ENCODE data around the gene PPM1K. TPM values are rescaled to one million over a fixed set of nuclear protein-coding genes. Genes with fewer than 3 reads are reported as not detected.
"Not testable (repeated sequence)": the region's sequence is repeated elsewhere in the genome, so short reads cannot be mapped to it uniquely, and the experiment has no call there.

Gene PPM1K
- total and polyA plus RNA-seq, 4 experiments from 2014 or later: 82.2 to 84.5 (median 84.0) TPM

DNA sequence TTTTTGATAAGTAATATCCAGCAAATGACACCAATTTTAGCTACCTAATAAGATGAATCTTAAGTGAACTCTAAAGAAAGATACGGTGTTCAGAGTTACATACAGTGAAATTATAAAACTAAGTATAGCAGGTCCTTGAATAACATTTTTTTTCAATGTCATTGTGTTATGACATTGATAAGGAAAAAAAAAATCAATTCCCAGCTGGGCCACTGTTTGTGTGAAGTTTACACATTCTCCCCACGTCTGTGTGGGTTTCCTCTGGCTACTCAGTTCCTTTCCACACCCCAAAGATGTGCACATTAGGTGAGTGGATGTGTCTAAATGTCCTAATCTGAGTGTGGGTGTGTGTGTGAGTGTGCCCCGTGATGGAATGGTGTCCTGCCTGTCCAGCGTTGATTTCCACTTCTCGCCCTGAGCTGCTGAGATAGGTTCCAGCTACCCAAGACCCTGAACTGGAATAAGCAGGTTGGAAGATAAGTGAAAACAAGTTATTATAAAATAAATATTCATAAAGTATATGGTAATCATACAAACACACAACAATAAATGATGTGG lies 31.2 kb upstream of the PPM1K start:
- Mint-ChIP-seq H3K27me3 (peaks cover 3 to 5% of the 10 kb centered on the region in 2 donors), H3K4me3 (no peak overlapping the region), H3K4me1 (peaks cover 6 to 16% (median 7%) of the 10 kb centered on the region in 4 donors), H3K36me3 (no peaks in the 10 kb centered on the region), H3K27ac (no peak overlapping the region), H3K9me3 (peaks cover 0 to 11% (median 7%) of the 10 kb centered on the region in 8 donors)
- Histone ChIP-seq H3K27ac (ENCODE audit: low read depth, low read length) (no peak overlapping the region), H3K4me1 (ENCODE audit: insufficient read depth, low read length) (peaks cover 8% of the 10 kb centered on the region), H3K9me3 (ENCODE audit: control insufficient read depth in 1 of 2, low read length in 2 of 2) (no peaks in the 10 kb centered on the region), H3K36me3 (ENCODE audit: insufficient read depth, low read length) (no peaks in the 10 kb centered on the region), H3K4me3 (ENCODE audit: low read length in 2 of 2) (no peak overlapping the region), H3K27me3 (ENCODE audit: insufficient read depth, low read length) (no peaks in the 10 kb centered on the region)
- no peak for DNase-seq
- intact Hi-C loops (cut with micrococcal nuclease): no loop called here
- ChIA-PET POLR2A (ENCODE audit: partially characterized antibody) (no interaction called here), CTCF (ENCODE audit: partially characterized antibody) (no interaction called here)

- H3K27ac ChIP-seq (ENCODE audit: low read depth, low read length); H3K4me1 ChIP-seq (ENCODE audit: insufficient read depth, low read length); POLR2A ChIA-PET (ENCODE audit: partially characterized antibody); H3K36me3 ChIP-seq (ENCODE audit: insufficient read depth, low read length); DNase-seq; intact Hi-C loops (cut with micrococcal nuclease); H3K4me3 ChIP-seq (ENCODE audit: low read length in 2 of 2); H3K27me3 Mint-ChIP-seq; H3K27ac Mint-ChIP-seq; H3K36me3 Mint-ChIP-seq; H3K4me3 Mint-ChIP-seq; H3K4me1 Mint-ChIP-seq; H3K9me3 ChIP-seq (ENCODE audit: control insufficient read depth in 1 of 2, low read length in 2 of 2); H3K27me3 ChIP-seq (ENCODE audit: insufficient read depth, low read length): not testable (repeated sequence)
- H3K9me3 Mint-ChIP-seq: peaks cover 0 to 11% (median 7%) of the 10 kb centered on the region in 8 donors
- CTCF ChIA-PET (ENCODE audit: partially characterized antibody): interaction anchor here (1.0 kb wide), 1 partner anchor 9 kb away, joined by 3 read pairs; no protein-coding TSS in a partner anchor
Measured at GRCh38 chr4:88313088-88313624, 28.8 kb upstream of the PPM1K start.

DNA sequence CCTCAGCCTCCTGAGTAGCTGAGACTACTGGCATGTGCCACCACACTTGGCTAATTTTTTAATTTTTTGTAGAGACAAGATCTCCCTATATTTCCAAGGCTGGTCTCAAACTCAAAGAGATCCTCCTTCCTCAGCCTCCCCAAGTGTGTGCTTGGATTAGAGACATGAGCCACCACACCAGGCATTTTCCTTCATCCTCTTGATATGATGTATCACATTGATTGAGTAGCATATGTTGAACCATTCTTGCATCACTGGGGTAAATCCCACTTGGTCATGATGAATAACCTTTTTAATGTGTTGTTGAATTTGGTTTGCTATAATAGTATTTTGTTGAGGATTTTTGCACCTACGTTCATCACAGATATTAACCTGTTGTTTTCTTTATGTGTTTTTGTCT lies 24.2 kb upstream of the PPM1K start:
- no peaks in the 10 kb centered on the region for H3K27me3 ChIP-seq (ENCODE audit: insufficient read depth, low read length)
- no peaks in the 10 kb centered on the region for H3K9me3 ChIP-seq (ENCODE audit: control insufficient read depth in 1 of 2, low read length in 2 of 2)
- H3K4me1 ChIP-seq (ENCODE audit: insufficient read depth, low read length): no peaks in the 10 kb centered on the region
- Mint-ChIP-seq H3K9me3 (peaks cover 0 to 11% (median 7%) of the 10 kb centered on the region in 8 donors), H3K36me3 (no peaks in the 10 kb centered on the region), H3K27me3 (peaks cover 6 to 11% of the 10 kb centered on the region in 2 donors), H3K4me1 (peaks cover 0 to 2% (median 0%) of the 10 kb centered on the region in 4 donors), H3K27ac (no peak overlapping the region), H3K4me3 (no peak overlapping the region)
- DNase-seq: no peak
- H3K4me3 ChIP-seq (ENCODE audit: low read length in 2 of 2): no peak overlapping the region
- H3K27ac ChIP-seq (ENCODE audit: low read depth, low read length): no peak overlapping the region
- ChIA-PET POLR2A (ENCODE audit: partially characterized antibody) (no interaction called here), CTCF (ENCODE audit: partially characterized antibody) (no interaction called here)
- intact Hi-C loops (cut with micrococcal nuclease): no loop called here
- H3K36me3 ChIP-seq (ENCODE audit: insufficient read depth, low read length): no peaks in the 10 kb centered on the region

GRCh38 chr4:88297725-88298454 lies 13.5 kb upstream of the PPM1K start:
- ChIA-PET CTCF (ENCODE audit: partially characterized antibody) (interaction anchor here (0.8 to 1.5 kb wide), 2 partner anchors 14 to 19 kb away, joined by 4 to 5 read pairs; partner anchors contain the start of gene PPM1K), POLR2A (ENCODE audit: partially characterized antibody) (interaction anchor here (0.7 to 1.8 kb wide), 3 partner anchors 13 to 225 kb away, joined by 3 to 6 read pairs (median 3); partner anchors contain the start of gene PPM1K)
- intact Hi-C loops (cut with micrococcal nuclease): no loop called here
- Histone ChIP-seq H3K36me3 (ENCODE audit: insufficient read depth, low read length) (no peaks in the 10 kb centered on the region), H3K27ac (ENCODE audit: low read depth, low read length) (no peak overlapping the region), H3K9me3 (ENCODE audit: control insufficient read depth in 1 of 2, low read length in 2 of 2) (no peaks in the 10 kb centered on the region), H3K4me3 (ENCODE audit: low read length in 2 of 2) (no peak overlapping the region), H3K4me1 (ENCODE audit: insufficient read depth, low read length) (no peaks in the 10 kb centered on the region), H3K27me3 (ENCODE audit: insufficient read depth, low read length) (no peaks in the 10 kb centered on the region)
- peaks cover 0 to 3% (median 0%) of the 10 kb centered on the region in 4 donors for H3K4me1 Mint-ChIP-seq
- no peak for DNase-seq
- peaks cover 0 to 4% of the 10 kb centered on the region in 2 donors for H3K36me3 Mint-ChIP-seq
- H3K9me3 Mint-ChIP-seq: peaks cover 0 to 2% (median 0%) of the 10 kb centered on the region in 8 donors
- H3K4me3 Mint-ChIP-seq: no peak overlapping the region
- H3K27me3 Mint-ChIP-seq: no peaks in the 10 kb centered on the region
- no peak overlapping the region for H3K27ac Mint-ChIP-seq

DNA sequence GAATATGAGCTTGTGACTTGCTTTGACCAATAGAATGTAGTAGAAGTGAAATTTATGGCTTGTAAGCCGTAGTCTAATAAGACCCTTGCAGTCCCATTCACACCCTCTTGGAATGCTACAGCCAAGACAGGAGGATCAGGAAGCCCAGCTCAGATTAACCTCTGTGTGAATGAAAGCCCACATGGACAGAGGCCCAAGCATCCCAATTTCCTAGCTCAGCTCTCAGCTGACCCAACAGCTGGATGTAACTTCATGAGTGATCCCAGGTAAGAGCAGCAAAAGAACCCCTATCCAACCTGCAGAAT lies 12.8 kb upstream of the PPM1K start:
- intact Hi-C loops (cut with micrococcal nuclease): no loop called here
- Histone ChIP-seq H3K27ac (ENCODE audit: low read depth, low read length) (no peak overlapping the region), H3K36me3 (ENCODE audit: insufficient read depth, low read length) (no peaks in the 10 kb centered on the region), H3K9me3 (ENCODE audit: control insufficient read depth in 1 of 2, low read length in 2 of 2) (no peaks in the 10 kb centered on the region), H3K4me3 (ENCODE audit: low read length in 2 of 2) (no peak overlapping the region), H3K27me3 (ENCODE audit: insufficient read depth, low read length) (no peaks in the 10 kb centered on the region), H3K4me1 (ENCODE audit: insufficient read depth, low read length) (no peaks in the 10 kb centered on the region)
- peaks cover 0 to 3% (median 0%) of the 10 kb centered on the region in 4 donors for H3K4me1 Mint-ChIP-seq
- no peaks in the 10 kb centered on the region for H3K9me3 Mint-ChIP-seq
- DNase-seq: no peak
- H3K36me3 Mint-ChIP-seq: peaks cover 0 to 4% of the 10 kb centered on the region in 2 donors
- no peak overlapping the region for H3K4me3 Mint-ChIP-seq
- H3K27me3 Mint-ChIP-seq: no peaks in the 10 kb centered on the region
- H3K27ac Mint-ChIP-seq: no peak overlapping the region
- CTCF ChIA-PET (ENCODE audit: partially characterized antibody): interaction anchor here (1.5 kb wide), 1 partner anchor 13 kb away, joined by 4 read pairs; the partner anchor contains the start of gene PPM1K
- POLR2A ChIA-PET (ENCODE audit: partially characterized antibody): interaction anchor here (1.8 kb wide), 1 partner anchor 13 kb away, joined by 6 read pairs; the partner anchor contains the start of gene PPM1K

- H3K27me3 Mint-ChIP-seq: no peaks in the 10 kb centered on the region
- peaks cover 0 to 4% of the 10 kb centered on the region in 2 donors for H3K36me3 Mint-ChIP-seq
- no peak overlapping the region for H3K27ac Mint-ChIP-seq
- H3K4me3 Mint-ChIP-seq: no peak overlapping the region
- intact Hi-C loops (cut with micrococcal nuclease): no loop called here
- peaks cover 0 to 3% (median 0%) of the 10 kb centered on the region in 4 donors for H3K4me1 Mint-ChIP-seq
- Histone ChIP-seq H3K4me1 (ENCODE audit: insufficient read depth, low read length) (no peaks in the 10 kb centered on the region), H3K36me3 (ENCODE audit: insufficient read depth, low read length) (no peaks in the 10 kb centered on the region), H3K4me3 (ENCODE audit: low read length in 2 of 2) (no peak overlapping the region), H3K9me3 (ENCODE audit: control insufficient read depth in 1 of 2, low read length in 2 of 2) (no peaks in the 10 kb centered on the region), H3K27ac (ENCODE audit: low read depth, low read length) (no peak overlapping the region), H3K27me3 (ENCODE audit: insufficient read depth, low read length) (no peaks in the 10 kb centered on the region)
- no peaks in the 10 kb centered on the region for H3K9me3 Mint-ChIP-seq
- ChIA-PET POLR2A (ENCODE audit: partially characterized antibody) (interaction anchor here (1.8 kb wide), 1 partner anchor 12 kb away, joined by 6 read pairs; the partner anchor contains the start of gene PPM1K), CTCF (ENCODE audit: partially characterized antibody) (interaction anchor here (1.5 kb wide), 1 partner anchor 12 kb away, joined by 4 read pairs; the partner anchor contains the start of gene PPM1K)
- no peak for DNase-seq
Measured at GRCh38 chr4:88296413-88297211, 12.3 kb upstream of the PPM1K start.

GRCh38 chr4:88295656-88296055 lies 11.3 kb upstream of the PPM1K start:
- no peak overlapping the region for H3K4me3 Mint-ChIP-seq
- H3K9me3 Mint-ChIP-seq: no peaks in the 10 kb centered on the region

More at GRCh38 chr4:88295656-88296055, 11.3 kb upstream of the PPM1K start:
- Histone ChIP-seq H3K27me3 (ENCODE audit: insufficient read depth, low read length) (no peaks in the 10 kb centered on the region), H3K4me1 (ENCODE audit: insufficient read depth, low read length) (no peaks in the 10 kb centered on the region), H3K4me3 (ENCODE audit: low read length in 2 of 2) (no peak overlapping the region), H3K27ac (ENCODE audit: low read depth, low read length) (no peak overlapping the region), H3K9me3 (ENCODE audit: control insufficient read depth in 1 of 2, low read length in 2 of 2) (no peaks in the 10 kb centered on the region), H3K36me3 (ENCODE audit: insufficient read depth, low read length) (no peaks in the 10 kb centered on the region)
- peaks cover 0 to 4% of the 10 kb centered on the region in 2 donors for H3K36me3 Mint-ChIP-seq
- intact Hi-C loops (cut with micrococcal nuclease): no loop called here
- POLR2A ChIA-PET (ENCODE audit: partially characterized antibody): no interaction called here
- DNase-seq: no peak
- H3K4me1 Mint-ChIP-seq: peaks cover 0 to 3% (median 0%) of the 10 kb centered on the region in 4 donors
- no peaks in the 10 kb centered on the region for H3K27me3 Mint-ChIP-seq
- CTCF ChIA-PET (ENCODE audit: partially characterized antibody): no interaction called here
- no peak overlapping the region for H3K27ac Mint-ChIP-seq
